NCI-H526 treated with DMSO at 0.1 percent for 48 hours (cell line): ENCODE measurements around the gene PDE11A.

Experiments used
- DNase-seq: peaks from one replicate; lab custom pipeline; 2025; lab: John Stamatoyannopoulos, UW

PDE11A gene

DNA sequence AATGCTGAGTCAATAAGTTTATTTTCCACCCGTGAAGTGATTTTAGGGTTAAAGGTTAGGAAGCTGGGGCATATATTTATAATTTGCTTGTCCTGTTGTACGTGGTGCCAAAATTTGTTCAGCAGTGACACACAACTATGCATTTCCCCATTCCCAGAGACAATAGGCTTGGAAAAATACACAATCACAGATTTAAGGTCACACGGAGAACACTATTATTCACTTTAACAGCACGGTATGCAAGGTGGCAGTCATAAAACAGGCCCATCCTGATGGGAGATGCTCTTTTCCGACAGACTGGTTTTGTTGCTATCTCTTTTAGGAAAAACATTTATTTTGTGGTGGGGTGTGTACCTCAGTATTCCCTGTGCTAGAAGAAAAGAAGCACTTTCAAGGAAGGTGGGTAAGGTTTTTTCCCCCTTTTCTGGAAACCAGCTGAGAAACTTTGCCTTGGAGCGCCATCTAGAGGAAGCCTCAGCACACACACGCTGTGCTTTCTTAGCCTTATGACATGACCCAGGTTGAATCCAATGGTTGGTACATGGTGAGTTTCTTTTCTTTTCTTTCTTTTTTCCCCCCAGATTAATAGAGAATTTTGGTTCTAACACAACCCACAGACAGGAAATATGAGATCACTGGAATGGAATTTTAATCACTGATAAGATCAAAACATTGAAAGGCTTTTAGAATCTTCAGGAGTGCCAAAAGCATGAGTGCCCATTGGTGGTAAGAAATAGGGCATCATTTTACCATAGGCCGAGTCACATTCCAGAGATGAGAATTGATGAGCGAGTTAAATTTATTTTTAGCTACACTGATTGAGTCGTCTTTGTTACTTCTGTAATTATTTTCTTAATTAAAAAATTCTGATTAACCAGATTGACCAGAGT lies 347.9 kb downstream of the PDE11A start:
- DNase-seq: no peak

DNA sequence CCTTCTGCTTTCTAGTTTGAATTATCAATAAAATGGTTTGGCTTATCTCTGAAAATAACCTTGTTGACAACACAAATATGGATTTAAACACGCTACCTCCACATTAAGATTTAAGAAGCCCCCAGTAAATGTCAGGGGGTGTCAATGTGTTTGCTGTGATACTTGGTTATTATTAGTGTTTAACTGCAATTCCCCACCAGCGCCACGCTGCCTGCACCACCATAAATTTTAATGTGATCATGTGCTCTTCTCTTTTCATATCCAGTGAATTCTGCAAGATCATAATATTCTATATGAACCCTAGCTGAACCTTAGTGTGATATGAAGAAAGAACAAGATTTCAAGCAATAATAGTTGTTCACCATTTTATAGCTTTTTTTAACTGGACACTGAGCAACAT lies 349.3 kb downstream of the PDE11A start:
- DNase-seq: no peak

DNA sequence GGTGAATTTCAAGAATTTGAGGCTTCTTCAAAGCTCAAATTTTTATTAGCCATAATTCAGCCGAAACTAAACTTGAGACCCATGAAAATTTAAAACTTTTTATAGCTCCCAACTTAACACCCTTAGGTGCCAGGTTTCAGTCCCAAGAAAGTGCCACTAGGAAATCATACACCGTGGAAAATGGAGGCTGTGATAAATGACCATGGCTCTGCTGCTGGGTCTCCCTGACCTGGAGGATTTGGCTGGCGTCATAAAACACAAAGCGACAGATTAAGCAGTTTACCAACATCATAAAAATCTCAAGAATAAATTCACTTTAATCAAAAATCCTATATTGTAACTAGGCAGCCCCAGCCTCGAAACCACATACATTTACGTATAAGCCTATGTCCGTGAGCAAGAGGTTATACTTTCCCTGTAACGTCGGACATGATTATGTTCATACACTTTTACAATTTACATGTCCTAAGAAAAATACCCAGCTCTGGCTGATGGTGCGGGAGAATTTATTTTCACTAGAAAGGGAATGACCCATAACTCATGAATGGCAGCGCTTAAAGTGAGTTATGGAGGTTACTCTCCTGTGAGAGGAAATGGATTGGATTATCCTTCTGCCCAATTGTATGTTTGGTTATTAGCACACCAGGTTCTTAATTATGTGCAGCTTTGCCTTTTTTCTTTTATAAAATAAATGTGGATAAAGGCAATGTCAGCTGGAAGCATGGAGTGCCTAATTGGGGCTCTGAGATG lies 350.6 kb downstream of the PDE11A start:
- no peak for DNase-seq

DNA sequence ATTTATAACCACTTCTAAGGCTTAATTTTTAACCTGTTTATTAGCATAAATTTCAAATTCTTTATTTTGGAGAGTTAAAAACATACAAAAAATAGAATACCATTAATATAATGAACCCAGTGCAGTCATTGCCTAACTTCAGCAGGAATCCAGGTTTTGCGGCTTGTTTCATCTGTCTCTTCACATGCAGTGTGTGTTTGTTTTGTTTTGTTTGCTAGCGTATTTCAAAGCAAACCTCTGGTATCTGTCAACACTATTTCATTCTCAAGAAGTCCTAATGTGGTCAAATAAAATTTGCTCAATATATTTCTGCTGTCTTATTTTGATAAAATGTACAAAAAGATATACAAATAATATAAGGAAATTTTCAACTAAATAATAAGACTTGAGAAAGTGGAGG lies 351.5 kb downstream of the PDE11A start:
- no peak for DNase-seq

DNA sequence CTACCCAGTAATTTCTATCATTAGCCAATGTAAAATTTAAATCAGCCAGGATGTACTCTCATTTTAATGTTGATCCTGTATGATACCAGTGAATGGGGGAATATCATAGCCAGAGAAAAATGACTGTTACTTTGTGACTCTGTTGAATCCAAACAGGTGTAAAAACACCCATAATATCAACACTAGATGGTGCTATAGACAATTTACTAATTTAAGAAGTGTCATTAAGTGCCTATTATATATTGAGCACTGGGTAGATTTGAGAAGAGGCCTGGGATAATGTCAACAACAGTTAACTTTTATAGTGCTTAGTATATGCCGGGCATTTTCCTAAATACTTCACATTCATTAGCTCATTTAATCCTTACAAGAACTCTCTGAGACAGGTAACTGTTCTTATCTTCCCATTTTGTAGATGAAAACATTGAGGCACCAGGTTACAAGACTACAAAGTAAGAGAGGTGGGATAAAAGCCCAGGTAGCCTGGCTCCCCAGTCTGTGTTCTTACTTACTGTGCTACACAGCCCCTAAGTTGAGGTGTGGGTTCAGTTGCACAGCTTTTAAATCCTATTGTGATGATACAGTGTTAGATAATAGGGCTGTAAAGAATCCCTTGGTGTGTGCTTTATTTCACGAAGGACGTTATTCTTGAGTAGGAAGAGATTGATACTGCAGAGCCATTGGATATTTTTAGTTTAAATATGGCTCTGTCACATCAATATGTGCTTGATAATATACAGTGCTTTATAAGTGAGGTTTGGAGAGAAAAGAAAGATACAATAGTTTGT lies 354.6 kb downstream of the PDE11A start:
- no peak for DNase-seq

DNA sequence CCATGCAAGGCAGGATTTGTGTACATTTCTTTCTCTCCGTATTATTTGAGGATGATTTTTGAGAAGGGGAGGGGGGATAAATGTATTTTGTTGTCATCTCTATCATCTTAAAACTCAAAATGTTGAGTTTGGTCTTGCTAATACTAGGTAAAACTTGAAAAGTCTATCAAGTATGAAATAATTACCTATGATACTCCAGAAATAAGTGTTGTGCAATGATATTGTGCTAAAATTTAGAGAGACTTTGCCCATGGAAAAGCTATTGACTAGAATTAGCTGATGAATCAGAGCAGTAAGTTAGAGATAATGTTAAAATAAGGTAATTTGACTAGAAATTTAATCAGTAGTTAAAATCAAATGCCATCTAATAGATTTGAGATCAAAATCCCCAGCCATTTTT lies 356.1 kb downstream of the PDE11A start:
- DNase-seq: no peak

DNA sequence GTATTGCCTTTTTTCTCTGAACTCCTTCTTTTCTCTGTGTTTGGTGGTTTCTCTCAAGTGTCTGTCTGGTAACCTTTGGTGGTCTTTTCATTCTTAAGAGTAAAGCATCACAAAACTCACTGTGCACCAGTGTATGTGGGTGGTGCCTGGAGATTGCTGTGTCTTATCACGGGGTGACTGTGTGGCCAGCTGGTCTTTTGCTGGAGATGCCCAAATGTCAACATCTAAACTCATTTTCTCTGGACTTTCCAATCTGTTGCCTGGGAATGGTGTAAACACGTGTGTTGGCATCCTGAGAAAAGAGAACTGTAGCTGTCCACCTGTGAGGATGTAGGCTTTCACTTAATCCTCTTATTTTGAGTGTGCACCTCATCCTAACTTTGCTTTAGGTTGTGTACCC lies 356.8 kb downstream of the PDE11A start:
- no peak for DNase-seq

DNA sequence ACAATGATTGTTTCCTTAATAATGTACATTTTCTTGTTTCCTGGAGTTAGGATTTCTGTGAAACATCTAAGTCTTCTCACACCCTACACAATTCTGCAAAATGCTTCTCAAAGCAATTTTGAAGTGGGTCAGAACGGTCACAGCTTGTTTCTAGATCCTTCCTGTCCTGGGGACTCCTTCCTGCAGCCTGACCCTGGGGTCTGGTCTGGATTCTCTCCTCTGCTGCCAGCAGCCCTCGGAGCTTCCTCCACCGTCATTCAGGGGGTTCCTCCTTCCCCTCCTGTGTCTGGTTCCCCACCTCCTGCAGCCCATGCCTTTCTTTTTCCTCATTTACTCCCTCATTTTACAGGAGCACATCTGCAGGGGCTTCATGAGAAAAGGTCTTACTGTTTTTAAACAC lies 357.9 kb downstream of the PDE11A start:
- no peak for DNase-seq

DNA sequence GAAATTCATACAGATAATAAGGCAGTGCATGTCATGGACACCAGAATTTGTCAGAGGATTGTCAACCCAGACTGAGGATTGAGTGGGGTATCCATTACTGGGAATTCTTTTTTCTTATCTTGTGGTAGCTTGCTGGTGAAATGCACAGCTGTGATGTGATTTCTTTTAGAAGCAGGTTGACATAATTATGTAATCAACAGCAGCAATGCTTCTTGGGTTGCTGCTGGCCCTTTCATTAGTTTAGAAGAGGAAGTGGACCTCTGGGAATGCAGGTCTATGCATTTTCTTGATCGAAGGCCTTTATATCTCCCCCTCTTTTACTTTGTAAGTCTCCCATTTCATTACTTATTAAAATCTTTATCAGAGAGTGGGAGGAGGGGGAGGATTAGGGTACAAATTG lies 360.1 kb downstream of the PDE11A start:
- no peak for DNase-seq

DNA sequence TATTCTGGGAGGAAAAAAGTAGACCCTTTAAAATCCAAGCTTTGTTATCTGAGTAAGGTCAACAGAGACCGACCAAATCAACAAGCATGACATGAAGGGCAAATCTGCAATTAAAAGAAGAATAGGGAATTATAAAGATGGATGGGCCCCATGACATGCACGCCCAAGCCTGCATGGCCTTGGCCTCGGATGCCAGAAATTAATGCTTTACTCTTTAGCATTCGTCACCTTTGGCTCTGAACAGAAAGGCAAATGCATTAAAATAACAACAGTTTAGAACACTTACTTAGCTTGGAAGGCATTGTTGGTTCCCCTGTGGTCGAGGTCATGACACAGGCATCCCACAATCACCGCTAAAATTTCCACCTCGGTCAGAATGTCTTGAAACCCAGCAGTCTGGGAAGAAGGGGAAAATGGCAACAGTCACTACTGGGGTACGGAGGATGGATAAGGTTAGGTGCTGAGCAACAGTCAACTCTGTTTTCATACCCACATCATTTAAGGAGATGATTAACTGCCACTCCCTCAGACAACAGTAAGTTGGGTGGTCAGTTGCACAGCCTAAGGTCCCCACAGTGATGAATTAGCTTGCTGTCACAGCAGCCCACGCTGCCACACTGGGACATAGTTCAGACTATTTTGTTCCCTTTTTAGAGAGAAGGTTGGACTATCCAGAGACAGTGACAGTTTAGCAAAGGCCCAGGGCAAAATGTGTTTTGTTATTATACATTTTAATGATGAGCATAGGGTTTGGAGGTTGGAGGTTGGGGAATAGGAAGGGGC lies 360.9 kb downstream of the PDE11A start:
- no peak for DNase-seq

DNA sequence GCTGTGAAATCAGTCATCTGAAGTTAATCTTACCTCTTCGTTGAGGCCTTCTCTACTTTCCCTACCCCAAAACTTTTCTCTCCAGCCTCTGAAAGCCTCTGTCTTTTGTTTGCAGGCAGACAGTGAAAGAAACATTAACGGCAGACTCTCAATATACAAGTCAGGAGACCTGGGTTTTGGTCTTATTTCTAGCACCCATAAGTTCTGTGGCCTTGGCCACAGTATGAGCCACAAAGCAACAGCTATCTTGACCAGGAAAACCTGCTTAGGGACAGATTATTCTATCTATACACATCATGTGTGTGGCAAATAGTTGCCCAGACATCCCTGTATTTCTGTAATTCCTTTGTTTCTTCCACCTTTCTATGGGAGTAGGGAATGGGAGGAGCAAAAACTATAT lies 361.7 kb downstream of the PDE11A start:
- no peak for DNase-seq

DNA sequence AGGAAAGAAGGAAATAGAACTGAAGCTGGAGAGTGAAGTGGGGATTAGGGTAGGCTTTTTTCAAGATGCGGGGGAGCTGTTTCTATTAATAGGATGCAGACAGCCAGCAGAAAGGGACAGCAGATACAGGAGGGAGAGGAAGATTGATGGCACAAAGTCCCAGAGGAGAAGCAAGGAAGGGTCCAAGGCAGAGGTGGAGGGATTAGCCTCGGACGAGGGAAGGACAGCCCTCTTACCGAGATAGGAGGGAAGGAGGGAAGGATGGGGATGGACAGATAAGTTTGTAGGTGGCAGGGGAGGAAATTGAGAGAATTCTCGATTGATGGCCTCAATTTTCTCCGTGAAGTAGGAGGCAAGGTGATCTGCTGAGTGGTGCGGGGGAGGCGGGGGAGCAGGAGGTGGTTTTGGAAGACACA lies 362.6 kb downstream of the PDE11A start:
- DNase-seq: no peak

DNA sequence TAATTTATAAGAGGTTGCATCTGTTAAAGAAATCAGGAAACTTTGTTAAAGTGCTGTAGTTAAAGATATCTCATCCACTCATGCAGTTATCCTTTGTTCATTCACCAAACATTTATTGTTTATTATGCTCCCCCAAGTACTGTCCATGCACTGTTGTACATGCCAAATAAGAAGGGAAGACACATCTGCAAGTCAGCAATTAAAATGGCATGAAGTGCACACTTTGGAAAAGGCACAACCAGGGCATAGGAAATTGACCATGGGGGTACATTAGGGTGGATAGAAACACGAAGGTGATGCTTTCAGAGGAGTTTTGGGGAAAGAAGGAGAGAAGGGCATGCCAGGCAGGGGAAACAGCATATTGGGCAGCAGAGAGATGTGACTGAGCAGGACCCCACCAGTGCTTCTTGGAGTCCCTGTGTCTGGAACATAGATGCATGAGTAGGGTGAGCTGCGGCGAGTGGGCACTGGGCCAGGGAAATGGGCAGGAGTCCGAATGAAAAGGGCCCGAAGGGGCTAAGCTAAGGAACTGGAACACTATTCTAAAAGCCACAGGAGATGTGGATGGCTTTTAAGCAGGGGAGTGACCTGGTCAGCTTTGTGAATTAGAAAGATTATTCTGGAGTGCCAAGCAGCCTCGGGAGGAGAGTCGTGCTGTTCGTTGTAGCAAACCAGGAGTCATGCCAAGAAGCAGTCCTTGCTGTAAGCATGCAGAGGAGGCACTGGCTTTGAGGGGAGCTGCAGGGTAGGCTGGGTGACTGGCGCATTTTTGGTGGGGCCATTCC lies 363.7 kb downstream of the PDE11A start:
- DNase-seq: no peak

DNA sequence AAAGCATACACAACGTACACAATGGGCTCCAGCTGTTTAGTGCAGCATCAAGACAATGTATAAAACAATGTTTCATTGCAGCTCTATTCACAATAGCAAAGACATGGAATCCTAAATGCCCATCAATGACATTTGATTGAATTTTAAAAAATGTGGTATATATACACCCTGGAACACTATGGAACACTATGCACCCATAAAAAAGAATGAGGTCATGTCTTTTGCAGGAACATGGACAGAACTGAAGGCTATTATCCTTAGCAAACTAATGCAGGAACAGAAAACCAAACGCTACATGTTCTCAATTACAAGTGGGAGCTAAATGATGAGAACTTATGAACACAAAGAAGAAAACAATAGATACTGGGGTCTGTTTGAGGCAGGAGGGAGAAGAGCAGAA lies 364.5 kb downstream of the PDE11A start:
- DNase-seq: no peak

DNA sequence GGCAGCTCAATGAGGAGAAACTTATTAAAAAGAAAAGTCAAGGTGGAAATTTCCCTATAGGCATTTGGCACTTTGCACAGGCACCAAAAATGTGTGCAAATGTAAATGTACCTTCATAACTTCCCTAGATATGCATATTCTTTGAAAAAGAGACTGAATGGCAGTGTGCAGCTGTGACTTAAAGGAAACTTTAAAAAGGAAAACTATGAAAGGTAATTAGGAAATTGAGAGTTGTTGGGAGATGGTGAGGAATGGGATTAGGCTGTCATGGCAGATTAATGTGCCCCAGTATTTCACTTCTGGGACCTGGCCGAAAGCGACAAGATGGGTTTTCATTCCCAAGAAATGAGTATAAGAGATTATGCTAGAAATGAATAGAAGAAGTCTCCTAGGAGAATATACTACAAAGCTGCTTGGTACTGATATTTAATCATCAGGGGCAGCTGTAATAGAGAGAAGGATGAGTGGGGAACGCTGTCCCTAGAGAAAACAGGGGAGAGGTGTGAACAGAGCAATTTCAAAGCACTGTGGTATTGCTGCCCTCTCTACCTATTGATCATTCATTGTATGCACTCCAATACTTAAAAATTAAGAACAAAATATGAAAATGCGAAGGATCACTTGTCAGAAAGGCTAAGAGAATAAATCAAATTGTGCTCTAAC lies 366.9 kb downstream of the PDE11A start:
- no peak for DNase-seq

DNA sequence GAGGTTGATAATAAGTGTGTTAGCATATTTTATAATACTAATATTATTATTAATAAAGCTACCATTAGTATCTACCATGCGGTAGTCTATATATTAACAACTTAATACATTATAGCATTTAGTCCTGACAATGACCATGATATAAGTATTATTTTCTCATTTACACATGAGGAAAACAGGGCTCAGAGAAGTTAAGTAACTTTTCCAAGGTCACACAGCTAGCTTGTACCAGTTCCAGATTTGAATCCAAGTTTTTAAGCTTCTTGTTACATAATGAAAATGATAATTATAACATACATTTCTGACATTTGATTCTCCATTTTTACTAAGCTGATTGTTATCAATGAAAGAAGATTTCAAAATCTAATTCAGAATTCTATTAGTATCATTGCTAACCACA lies 369.4 kb downstream of the PDE11A start:
- DNase-seq: no peak

DNA sequence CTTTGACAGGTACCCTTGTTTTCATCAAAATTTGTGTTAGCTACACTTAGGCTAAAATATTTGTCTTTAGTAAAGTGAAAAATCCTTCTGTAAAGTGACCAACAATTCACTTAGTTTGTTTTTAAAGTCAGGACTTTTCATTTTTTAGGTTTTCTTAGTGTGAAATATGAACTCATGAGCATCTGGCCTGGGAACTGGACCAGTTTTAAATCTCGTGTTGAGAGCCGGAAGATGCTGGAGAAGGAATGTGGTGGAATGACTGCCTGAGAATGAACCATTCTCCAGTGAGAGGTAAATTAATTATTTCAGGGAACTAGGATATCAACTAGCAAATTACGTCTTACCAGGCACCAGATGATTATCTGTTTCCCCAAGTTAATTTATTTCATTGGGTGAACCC lies 374.3 kb downstream of the PDE11A start:
- no peak for DNase-seq

DNA sequence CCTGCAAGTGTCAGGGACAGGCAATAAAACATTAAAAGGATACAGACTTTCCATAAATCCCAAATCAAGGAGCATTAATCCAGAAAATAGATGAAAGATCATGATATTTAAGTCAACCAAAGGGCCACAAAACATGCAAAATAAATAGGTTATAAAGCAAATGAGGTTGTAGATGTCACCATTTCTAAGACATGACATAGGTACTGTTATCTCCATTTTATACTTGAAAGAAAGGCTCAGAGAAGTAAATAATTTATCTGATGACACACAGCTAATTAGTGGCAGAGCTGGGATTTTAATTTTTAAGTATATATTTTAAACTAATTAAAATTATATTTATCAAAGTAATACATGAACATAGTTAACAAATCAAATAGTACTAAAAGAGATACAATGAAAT lies 378.2 kb downstream of the PDE11A start:
- DNase-seq: no peak

DNA sequence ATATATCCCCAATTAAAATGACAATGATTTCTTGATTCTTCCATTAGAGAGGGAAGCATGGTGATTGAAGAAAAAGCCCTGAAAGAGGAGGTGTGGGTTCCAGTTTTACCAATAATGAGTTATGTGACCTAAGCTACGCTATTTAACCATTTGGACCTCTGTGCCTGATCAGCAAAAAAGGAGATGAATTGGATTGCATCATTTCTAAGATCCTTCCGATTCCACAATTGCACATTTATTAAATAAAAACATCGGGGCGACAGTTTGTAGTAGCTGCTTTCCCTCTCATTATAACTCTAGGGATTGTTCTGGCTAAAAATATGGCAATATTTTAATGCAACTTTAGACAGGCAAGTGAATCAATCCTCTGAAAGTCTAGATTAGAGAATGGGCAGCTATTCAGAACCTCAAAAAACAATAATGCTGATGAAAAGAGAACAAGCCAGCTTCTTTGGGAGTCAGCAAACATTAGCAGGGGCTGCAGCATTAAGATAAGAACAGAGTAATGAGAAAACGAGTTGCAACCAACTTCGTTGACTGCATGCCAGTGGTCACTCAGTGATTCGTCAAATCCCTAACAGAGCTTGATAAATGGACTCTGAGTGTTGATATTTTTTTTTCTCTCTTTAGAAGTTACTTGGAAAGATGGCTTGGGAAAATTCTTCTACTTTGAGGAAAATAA lies 378.8 kb downstream of the PDE11A start:
- DNase-seq: no peak

DNA sequence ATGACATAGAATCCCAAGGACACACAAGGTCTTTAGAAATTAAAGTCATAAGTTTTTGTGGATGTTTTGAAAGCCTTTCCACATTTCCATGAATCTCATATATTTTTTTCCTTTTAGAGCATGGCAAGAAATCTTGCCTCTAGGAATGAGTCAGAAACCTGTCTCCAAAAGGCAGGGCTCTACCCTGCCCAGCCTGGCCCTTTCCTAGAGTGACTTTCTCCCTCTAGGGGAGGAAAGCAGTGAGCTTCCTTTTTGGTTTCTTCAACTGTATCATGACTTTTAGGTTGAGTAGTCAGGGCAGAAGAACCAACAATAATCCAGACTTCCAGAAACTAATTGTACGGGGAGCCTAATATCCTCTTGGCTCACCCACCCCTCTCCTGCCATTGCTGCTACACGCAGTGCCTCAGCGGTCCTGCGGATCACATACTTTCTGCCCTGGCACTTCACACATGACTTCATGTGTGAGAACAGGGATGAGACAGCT lies 379.8 kb downstream of the PDE11A start:
- no peak for DNase-seq
